Breast epithelium (tissue), 4 donors: ENCODE measurements around the gene RASAL1. TPM values are rescaled to one million over a fixed set of nuclear protein-coding genes. Genes with fewer than 3 reads are reported as not detected.

Experiments
- DNase-seq, 2 donors: peaks; one replicate each; pipeline ENCODE4 v3.0.0-alpha.2; 2019; ENCODE audit warnings: low spot score in 2 of 2
- H3K27ac ChIP-seq, 2 donors: fragments of 200-600 bp; sonication (generic) in 1 of 2; one replicate each; pipeline ENCODE4 v1.5.1; 2016 to 2019; ENCODE audit warnings: mild to moderate bottlenecking in 1 of 2
- H3K27me3 ChIP-seq, 2 donors: fragments of 200-600 bp; sonication (generic) in 1 of 2; one replicate each; pipeline versions ENCODE4 v1.5.1 to v1.6.0; 2017 to 2019; ENCODE audit warnings: control low read depth in 1 of 2, mild to moderate bottlenecking in 1 of 2
- H3K36me3 ChIP-seq: fragments of 200-600 bp; one replicate; pipeline ENCODE4 v1.5.1; 2019
- H3K4me1 ChIP-seq, 2 donors: fragments of 200-600 bp; sonication (generic); one replicate each; pipeline ENCODE4 v1.5.1; 2016 to 2019; ENCODE audit warnings: control low read depth in 1 of 2
- H3K4me3 ChIP-seq, 3 donors: fragments of 200-600 bp; sonication (generic); 1 replicate in 2 of 3; 2 replicates in 1 of 3; pipeline ENCODE4 v1.5.1; 2016 to 2019; ENCODE audit warnings: mild to moderate bottlenecking in 3 of 3, moderate library complexity in 2 of 3
- H3K9me3 ChIP-seq, 2 donors: fragments of 200-600 bp; sonication (generic) in 1 of 2; one replicate each; pipeline ENCODE4 v1.5.1; 2016 to 2019; ENCODE audit warnings: control low read depth in 1 of 2
- CTCF ChIP-seq, 3 donors: fragments of 450-650 bp; IDR thresholded peaks; one replicate each; pipeline ENCODE4 v1.5.1; 2016 to 2017; ENCODE audit warnings: antibody characterized with exemption in 3 of 3, mild to moderate bottlenecking in 3 of 3, moderate library complexity in 3 of 3
- POLR2A ChIP-seq: fragments of 450-650 bp; IDR thresholded peaks from one replicate; pipeline ENCODE4 v1.6.1; 2016; ENCODE audit warnings: antibody characterized with exemption, mild to moderate bottlenecking, moderate library complexity
- POLR2AphosphoS5 ChIP-seq, 3 donors: sonication (generic); formaldehyde crosslinking; IDR thresholded peaks; one replicate each; pipeline ENCODE4 v1.6.1; 2017; ENCODE audit warnings: antibody characterized with exemption in 3 of 3
- intact Hi-C: fragments of 100-400 bp; cut with DNase I; formaldehyde crosslinking; loops from one replicate; pipeline ENCODE4 v1.15.1; 2023; ENCODE audit warnings: low total_unique reads
- total RNA-seq, 3 donors: library from RNA; depleted of rRNA; stranded (reverse); fragments of >200 nt; gene quantifications; one replicate each; pipeline ENCODE4 v1.1.0, GENCODE V29; 2016

Gene RASAL1
- total RNA-seq, 3 donors from 2014 or later = 1.3 to 6.7 TPM; not detected in 1

- H3K27ac ChIP-seq = no peak overlapping the region
- H3K27me3 ChIP-seq = peaks cover 0 to 5% of the 10 kb centered on the region in 2 donors
- no peaks in the 10 kb centered on the region for H3K9me3 ChIP-seq
- DNase-seq = no peak
- TF ChIP-seq POLR2A = no peak
- TF ChIP-seq CTCF (IDR thresholded peaks at IDR 0.05) = no peak
- no peak for TF ChIP-seq POLR2AphosphoS5 (IDR thresholded peaks at IDR 0.05)
- intact Hi-C loops = no loop called here
- H3K36me3 ChIP-seq = no peaks in the 10 kb centered on the region
- no peaks in the 10 kb centered on the region for H3K4me1 ChIP-seq
- H3K4me3 ChIP-seq = no peak overlapping the region
These were observed 5.0 kb downstream of the RASAL1 start for GRCh38 chr12:113130457-113131135.

GRCh38 chr12:113129664-113130456 is 5.7 kb downstream of the RASAL1 start:
- no peaks in the 10 kb centered on the region for H3K36me3 ChIP-seq
- no peak for TF ChIP-seq CTCF (IDR thresholded peaks at IDR 0.05)
- TF ChIP-seq POLR2AphosphoS5 (IDR thresholded peaks at IDR 0.05) = no peak
- no peak for TF ChIP-seq POLR2A
- no peak overlapping the region for H3K4me3 ChIP-seq
- intact Hi-C loops = no loop called here
- no peaks in the 10 kb centered on the region for H3K9me3 ChIP-seq
- H3K27ac ChIP-seq = no peak overlapping the region
- DNase-seq = no peak
- H3K27me3 ChIP-seq = no peaks in the 10 kb centered on the region
- no peaks in the 10 kb centered on the region for H3K4me1 ChIP-seq

- no peak for DNase-seq
- Histone ChIP-seq H3K4me3 (no peak overlapping the region), H3K27ac (no peak overlapping the region), H3K9me3 (no peaks in the 10 kb centered on the region), H3K4me1 (no peaks in the 10 kb centered on the region), H3K36me3 (no peaks in the 10 kb centered on the region), H3K27me3 (no peaks in the 10 kb centered on the region)
- TF ChIP-seq POLR2AphosphoS5 (IDR thresholded peaks at IDR 0.05) = no peak
- intact Hi-C loops = no loop called here
These were observed 6.5 kb downstream of the RASAL1 start for GRCh38 chr12:113128802-113129663.

GRCh38 chr12:113127791-113128199 is 7.8 kb downstream of the RASAL1 start:
- no peak for DNase-seq
- no peak overlapping the region for H3K4me3 ChIP-seq
- no peaks in the 10 kb centered on the region for H3K9me3 ChIP-seq
- no peak overlapping the region for H3K27ac ChIP-seq
- intact Hi-C loops = no loop called here
- no peaks in the 10 kb centered on the region for H3K4me1 ChIP-seq
- no peaks in the 10 kb centered on the region for H3K36me3 ChIP-seq
- TF ChIP-seq POLR2A = no peak
- TF ChIP-seq CTCF (IDR thresholded peaks at IDR 0.05) = no peak
- no peak for TF ChIP-seq POLR2AphosphoS5 (IDR thresholded peaks at IDR 0.05)
- no peaks in the 10 kb centered on the region for H3K27me3 ChIP-seq

GRCh38 chr12:113120670-113121370 is 14.7 kb downstream of the RASAL1 start:
- Histone ChIP-seq H3K36me3 (no peaks in the 10 kb centered on the region), H3K27me3 (no peaks in the 10 kb centered on the region), H3K27ac (no peak overlapping the region), H3K4me3 (no peak overlapping the region), H3K4me1 (no peaks in the 10 kb centered on the region), H3K9me3 (no peaks in the 10 kb centered on the region)
- DNase-seq = no peak
- TF ChIP-seq POLR2A (no peak), CTCF (IDR thresholded peaks at IDR 0.05) (no peak), POLR2AphosphoS5 (IDR thresholded peaks at IDR 0.05) (no peak)
- intact Hi-C loops = no loop called here
